Measurements from ENCODE around the gene HSFX4.
"Not testable (repeated sequence)": the region's sequence is repeated elsewhere in the genome, so short reads cannot be mapped to it uniquely, and the experiment has no call there.

DNA sequence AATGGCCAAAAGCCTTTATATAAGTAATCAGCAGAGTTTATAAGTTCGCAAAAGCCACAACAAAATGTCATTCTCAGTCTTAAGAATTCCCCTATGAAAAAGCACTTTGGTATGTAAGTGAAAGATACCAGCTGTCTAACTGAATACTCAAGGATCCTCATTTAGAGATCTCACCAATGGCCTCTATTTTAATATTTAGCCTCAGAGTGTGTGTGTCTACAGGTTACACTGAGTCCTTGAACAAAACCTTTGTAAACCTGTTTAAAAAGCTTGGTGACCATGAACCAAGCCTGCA lies 1.5 kb upstream of the HSFX4 start:
- TF ChIP-seq NFKBIZ, STAT5B (CRISPR knock-in tag; IDR thresholded peaks at IDR 0.05): not testable (repeated sequence)

All from HepG2 (cell line).